H1 (cell line): ENCODE measurements around the gene PML. TPM values are rescaled to one million over a fixed set of nuclear protein-coding genes. Genes with fewer than 3 reads are reported as not detected.

Source experiments
- TCF12 ChIP-seq: IDR thresholded peaks from 2 replicates; pipeline ENCODE4 v1.6.1; 2011; ENCODE audit warnings: low read depth, mild to moderate bottlenecking, low read length
- polyA plus RNA-seq, 7 experiments: library from polyadenylated mRNA; depleted of rRNA in 3 of 7; stranded (reverse) in 5 of 7; unstranded in 2 of 7; fragments of >200 nt in 5 of 7; fragments of 200-250 nt in 2 of 7; gene quantifications; 1 replicate in 5 of 7; 2 replicates in 1 of 7; 4 replicates in 1 of 7; pipeline versions ENCODE4 v1.2.1 to v1.2.3, GENCODE V29; 2011 to 2013; ENCODE audit warnings: missing spikeins in 2 of 7, mixed read lengths in 2 of 7
- total RNA-seq: library from RNA; stranded (reverse); fragmentation: NEBNext Ultra II Directional; extraction: Animal tissue kit (Norgen Biotek cat#: 25700); gene quantifications from 2 replicates; pipeline ENCODE4 v1.2.1, GENCODE V29; 2021

Gene PML
- total and polyA plus RNA-seq, 2 of the 8 experiments (the other 6 are each of a cell fraction or from before 2014, with no cell fraction given): 14.9 to 30.3 TPM

GRCh38 chr15:74053517-74053916 lies 59.0 kb downstream of the PML start (continued):
- no peak for TF ChIP-seq TCF12
